NCI-H446 (cell line): ENCODE measurements around the gene PPP1R10.
A peak's percentile ranks its signal among the peaks of the same experiment; 100 is the strongest.

Experiments
- DNase-seq, 2 experiments: peaks; one replicate each; lab custom pipeline; 2025; lab: John Stamatoyannopoulos, UW

PPP1R10 gene

GRCh38 chr6:30619561-30619960 lies 2.5 kb upstream of the PPP1R10 start:
- no peak for DNase-seq

- no peak for DNase-seq
Measured at GRCh38 chr6:30618270-30618797, 1.3 kb upstream of the PPP1R10 start.

GRCh38 chr6:30617565-30618269 lies 674 bp upstream of the PPP1R10 start, which contains the start of gene MRPS18B:
MRPS18B (plus strand) TSS chr6:30617840; CDS start chr6:30617866, 26 bp downstream.
- DNase-seq, result peak; percentile 96 to 99

GRCh38 chr6:30615958-30616810 lies 859 bp downstream of the PPP1R10 start:
- peak; percentile 64 to 74 for DNase-seq

GRCh38 chr6:30615219-30615957 lies 1.7 kb downstream of the PPP1R10 start:
- DNase-seq, result peak; percentile 83 to 91

- DNase-seq, result peak; percentile 94 to 97
Measured at GRCh38 chr6:30614843-30615218, 2.2 kb downstream of the PPP1R10 start.

GRCh38 chr6:30614044-30614842 lies 2.8 kb downstream of the PPP1R10 start:
- no peak for DNase-seq

GRCh38 chr6:30613251-30614043 lies 3.6 kb downstream of the PPP1R10 start:
- DNase-seq, result no peak

GRCh38 chr6:30612687-30613248 lies 4.3 kb downstream of the PPP1R10 start:
- peak in 1 of 2 experiments; percentile 39 for DNase-seq

GRCh38 chr6:30612213-30612612 lies 4.8 kb downstream of the PPP1R10 start:
- no peak for DNase-seq

GRCh38 chr6:30611856-30612194 lies 5.2 kb downstream of the PPP1R10 start:
- no peak for DNase-seq

GRCh38 chr6:30611150-30611855 lies 5.7 kb downstream of the PPP1R10 start:
- DNase-seq, result no peak

GRCh38 chr6:30610065-30610464 lies 7.0 kb downstream of the PPP1R10 start:
- no peak for DNase-seq

- no peak for DNase-seq
Measured at GRCh38 chr6:30603961-30604360, 13.1 kb downstream of the PPP1R10 start.

GRCh38 chr6:30601815-30602641 lies 15.0 kb downstream of the PPP1R10 start:
- no peak for DNase-seq

- DNase-seq, result no peak
Measured at GRCh38 chr6:30601436-30601814, 15.6 kb downstream of the PPP1R10 start.

- DNase-seq, result no peak
Measured at GRCh38 chr6:30600451-30600961, 16.5 kb downstream of the PPP1R10 start.

GRCh38 chr6:30599625-30600324 lies 17.3 kb downstream of the PPP1R10 start:
- no peak for DNase-seq
